Right renal cortex interstitium (tissue), 3 donors: ENCODE data around the gene OXA1L. TPM values are rescaled to one million over a fixed set of nuclear protein-coding genes. Genes with fewer than 3 reads are reported as not detected.
"Not testable (repeated sequence)": the region's sequence is repeated elsewhere in the genome, so short reads cannot be mapped to it uniquely, and the experiment has no call there.

Experiments used
- DNase-seq, 3 donors: peaks; one replicate each; pipeline ENCODE4 v3.0.0-alpha.2; 2013; ENCODE audit warnings: low read depth in 3 of 3, low spot score in 2 of 3
- polyA plus RNA-seq, 3 donors: library from polyadenylated mRNA; unstranded; fragments of 120-200 nt; gene quantifications; one replicate each; pipeline ENCODE4 v1.2.1, GENCODE V29; 2013; ENCODE audit not compliant: insufficient read length in 3 of 3

Gene OXA1L
- polyA plus RNA-seq, 3 donors = 132 to 140 (median 138) TPM

- DNase-seq = no peak
Observed at GRCh38 chr14:22797017-22797917, 30.8 kb downstream of the OXA1L start.

- DNase-seq = no peak
Observed at GRCh38 chr14:22798528-22798927, 32.0 kb downstream of the OXA1L start.

DNA sequence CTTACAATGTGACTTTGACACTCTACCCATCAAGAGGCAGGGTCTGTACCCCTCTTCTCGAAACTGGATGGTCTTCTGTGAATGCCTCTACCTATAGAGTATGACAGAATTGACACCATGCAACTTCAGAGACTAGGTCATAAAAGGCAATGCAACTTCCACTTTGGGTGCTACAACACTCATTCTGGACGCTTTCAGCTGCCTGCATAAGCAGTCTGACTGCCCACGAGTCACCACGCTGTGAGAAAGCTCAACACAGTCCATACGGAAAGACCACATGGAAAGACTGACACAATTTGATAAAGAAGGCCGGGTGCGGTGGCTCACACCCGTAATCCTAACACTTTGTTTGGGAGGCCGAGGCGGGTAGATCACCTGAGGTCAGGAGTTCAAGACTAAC, 33.9 kb downstream of the OXA1L start:
- no peak for DNase-seq

GRCh38 chr14:22801716-22802115, 35.2 kb downstream of the OXA1L start:
- DNase-seq = no peak

DNA sequence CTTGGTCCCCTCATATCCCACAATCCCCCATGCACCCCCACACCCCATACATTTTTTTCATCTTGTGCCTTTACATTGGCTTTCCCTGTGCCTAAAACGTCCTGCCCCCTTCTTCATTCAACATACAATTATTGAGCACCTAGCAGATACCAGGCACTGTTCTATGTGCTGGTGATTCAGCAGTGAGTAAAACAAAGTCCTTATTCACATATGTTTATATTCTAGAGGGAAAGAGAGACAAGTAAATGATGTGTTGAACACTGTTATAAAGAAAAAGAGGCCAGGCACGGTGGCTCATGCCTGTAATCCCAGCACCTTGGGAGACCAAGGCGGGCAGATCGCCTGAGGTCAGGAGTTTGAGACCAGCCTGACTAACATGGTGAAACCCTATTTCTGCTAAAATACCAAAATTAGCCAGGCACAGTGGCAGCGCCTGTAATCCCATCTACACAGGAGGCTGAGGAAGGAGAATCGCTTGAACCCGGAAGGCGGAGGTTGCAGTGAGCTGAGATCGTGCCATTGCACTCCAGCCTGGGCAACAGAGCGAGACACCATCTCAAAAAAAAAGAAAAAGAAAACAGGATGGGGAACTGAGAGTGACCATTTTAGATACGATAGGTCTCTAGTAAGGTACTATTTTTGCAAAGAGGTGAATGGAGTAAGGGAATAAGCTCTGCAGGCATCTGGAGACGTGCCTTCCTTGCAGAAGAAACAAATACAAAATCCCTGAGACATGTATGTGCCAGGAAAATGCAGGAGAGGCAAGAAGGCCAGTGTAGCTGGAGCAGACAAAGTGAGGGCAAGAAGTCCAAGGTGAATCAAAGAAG, 36.6 kb downstream of the OXA1L start:
- DNase-seq = no peak

DNA sequence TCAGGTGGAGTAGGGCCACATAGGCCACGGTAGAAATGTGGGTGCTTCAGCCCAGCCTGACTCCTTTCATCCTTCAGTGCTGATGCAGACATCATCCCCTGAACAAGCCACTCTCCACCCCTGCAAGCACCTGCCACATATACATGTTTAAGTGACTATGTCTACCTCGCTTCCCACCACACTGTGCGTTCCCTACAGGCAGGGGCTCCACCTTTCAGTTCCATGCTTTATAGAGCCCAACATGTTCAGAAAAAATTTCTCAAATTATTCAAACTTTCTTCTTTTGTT, 37.1 kb downstream of the OXA1L start:
- no peak for DNase-seq

GRCh38 chr14:22805235-22805634, 38.7 kb downstream of the OXA1L start:
- DNase-seq = not testable (repeated sequence)

DNA sequence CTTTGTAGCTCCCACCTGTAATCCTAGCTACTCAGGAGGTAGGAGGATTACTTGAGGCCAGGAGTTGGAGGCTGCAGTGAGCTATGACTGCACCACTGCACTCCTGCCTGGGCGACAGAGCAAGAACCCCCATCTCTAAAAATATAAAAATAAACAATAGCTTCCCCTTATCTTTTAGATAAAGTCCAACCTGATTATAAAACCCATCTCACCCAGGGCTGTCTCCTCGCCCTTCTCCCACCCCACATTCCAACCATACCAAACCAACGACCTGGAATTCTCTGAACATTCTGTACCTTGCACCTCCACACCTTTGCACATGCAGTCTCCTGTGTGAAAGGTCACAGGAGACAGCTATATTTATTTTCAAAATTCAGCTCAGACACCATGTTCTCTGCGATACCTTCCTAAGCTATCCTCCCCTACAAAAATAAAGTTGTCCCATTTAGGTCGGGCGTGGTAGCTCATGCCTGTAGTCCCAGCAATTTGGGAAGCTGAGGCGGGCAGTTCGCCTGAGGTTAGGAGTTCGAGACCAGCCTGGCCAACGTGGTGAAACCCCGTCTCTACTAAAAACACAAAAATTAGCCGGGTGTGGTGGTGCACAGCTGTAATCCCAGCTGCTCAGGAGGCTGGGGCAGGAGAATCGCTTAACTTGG, 41.1 kb downstream of the OXA1L start:
- no peak for DNase-seq

DNA sequence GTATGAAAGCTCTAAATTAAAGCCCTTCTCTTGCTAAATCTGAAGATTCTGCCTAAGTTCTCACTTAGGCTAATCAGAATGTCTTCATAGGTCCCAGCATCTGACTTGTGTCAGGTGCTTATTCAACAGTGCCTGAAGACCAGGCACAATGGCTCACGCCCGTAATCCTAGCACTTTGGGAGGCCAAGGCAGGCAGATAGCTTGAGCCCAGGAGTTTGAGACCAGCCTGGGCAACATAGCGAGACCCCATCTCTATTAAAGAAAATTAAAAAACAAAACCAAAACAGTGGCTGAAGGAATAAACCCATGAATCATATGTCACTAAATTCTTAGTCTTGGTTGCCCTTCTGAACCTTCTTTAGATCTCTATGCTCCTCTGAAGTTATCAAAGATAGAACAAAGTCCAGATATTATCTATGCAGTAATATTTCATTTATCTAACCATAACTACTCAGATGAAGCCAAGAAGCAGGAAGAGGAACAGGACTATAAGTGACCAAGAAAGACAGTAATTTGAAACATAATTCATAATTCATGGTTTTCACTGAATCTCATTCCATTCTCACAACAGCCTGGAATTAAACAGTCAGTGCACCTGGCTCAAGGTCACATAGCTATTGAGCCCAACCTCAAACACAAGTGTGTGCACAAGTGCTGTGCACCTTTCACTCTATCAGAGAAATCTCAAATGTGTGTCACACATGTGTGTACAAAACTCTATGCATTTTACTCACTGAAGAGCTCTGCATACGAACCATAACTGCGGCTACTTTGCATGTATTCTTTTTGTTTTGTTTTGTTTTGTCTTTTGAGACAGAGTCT, 42.1 kb downstream of the OXA1L start:
- no peak for DNase-seq

- DNase-seq = no peak
Observed at GRCh38 chr14:22811722-22812121, 45.2 kb downstream of the OXA1L start.

DNA sequence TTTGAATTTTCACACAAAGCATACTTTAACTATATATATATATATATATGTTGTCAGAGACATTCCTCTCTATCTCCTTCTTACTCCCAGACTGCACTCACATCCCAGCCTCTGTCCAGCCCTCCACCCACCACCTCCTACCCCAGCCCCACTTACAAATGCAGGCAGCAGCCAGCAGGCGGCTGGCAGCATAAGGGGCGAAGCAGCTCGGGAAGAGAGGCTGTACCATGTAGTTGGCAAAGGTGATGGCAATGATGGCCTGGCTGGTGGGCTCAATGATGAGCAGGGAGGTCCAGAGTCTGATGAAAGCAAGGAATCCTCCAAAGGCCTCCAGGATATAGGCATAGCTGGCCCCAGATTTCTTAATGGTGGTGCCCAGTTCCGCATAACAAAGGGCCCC, 46.3 kb downstream of the OXA1L start:
- DNase-seq = no peak

GRCh38 chr14:22813145-22813544, 46.7 kb downstream of the OXA1L start:
- DNase-seq = no peak

GRCh38 chr14:22814373-22814772, 47.9 kb downstream of the OXA1L start:
- no peak for DNase-seq

GRCh38 chr14:22814941-22815713, 48.6 kb downstream of the OXA1L start, which contains the start of gene SLC7A7:
SLC7A7 (minus strand) TSS chr14:22815435; CDS start chr14:22813398, 2,037 bp downstream.
- no peak for DNase-seq

DNA sequence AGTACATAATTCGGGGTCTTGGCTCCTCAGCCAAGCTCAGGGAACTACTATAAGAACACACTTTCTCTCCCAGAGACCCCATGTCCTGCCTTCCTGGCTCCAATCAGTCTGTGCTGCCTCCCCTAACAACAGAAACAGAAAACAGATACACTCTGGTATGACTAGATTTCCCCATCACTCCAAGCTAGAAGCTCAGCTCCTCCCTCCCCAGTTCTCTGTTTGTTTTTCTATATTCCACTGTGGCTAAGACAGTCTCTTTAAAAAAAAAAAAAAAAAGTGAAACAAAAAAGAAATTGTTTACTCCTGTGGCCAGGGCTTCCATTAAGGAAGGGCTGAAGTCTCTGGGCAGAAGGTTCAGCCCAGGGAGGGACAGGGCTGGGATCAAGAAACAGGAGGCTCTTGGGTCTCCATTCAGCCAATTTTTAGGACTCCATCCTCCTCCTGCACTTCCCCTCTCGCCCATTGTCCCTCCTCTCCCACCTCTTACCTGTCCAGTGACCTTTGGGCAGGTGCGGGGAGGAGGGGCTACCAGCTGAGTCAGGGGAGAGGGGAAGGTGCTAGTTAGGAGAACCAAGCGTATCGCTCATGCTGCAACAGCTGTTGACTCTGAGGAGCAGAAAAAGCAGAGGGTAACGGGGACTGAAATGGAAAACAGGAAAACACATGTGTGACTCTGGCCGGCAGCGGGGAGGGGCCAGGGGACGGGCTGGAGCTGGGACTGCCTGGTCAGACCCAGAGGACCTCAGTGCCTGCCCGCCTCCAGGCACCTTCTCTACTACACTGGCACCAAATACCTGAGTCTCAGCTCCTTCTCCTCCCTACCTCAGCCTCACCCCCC, 52.9 kb downstream of the OXA1L start:
- DNase-seq = no peak

DNA sequence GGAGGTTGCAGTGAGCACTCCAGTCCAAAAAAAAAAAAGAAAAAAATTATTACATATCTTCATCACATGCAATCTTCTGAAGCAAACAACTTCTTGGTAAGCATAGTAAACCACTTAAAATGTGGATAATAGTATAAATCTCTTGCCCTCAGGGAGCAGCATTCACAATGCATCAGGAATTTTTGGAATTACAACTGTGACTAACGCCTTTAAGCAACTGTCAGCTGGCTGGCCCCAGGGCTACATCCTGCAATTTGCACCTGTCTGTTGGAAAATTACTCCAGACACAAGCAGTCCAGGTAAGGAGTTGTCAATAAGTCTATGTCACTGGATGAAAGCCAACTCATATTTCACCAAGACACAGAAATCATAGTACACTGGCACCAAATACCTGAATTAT, 54.2 kb downstream of the OXA1L start:
- no peak for DNase-seq

DNA sequence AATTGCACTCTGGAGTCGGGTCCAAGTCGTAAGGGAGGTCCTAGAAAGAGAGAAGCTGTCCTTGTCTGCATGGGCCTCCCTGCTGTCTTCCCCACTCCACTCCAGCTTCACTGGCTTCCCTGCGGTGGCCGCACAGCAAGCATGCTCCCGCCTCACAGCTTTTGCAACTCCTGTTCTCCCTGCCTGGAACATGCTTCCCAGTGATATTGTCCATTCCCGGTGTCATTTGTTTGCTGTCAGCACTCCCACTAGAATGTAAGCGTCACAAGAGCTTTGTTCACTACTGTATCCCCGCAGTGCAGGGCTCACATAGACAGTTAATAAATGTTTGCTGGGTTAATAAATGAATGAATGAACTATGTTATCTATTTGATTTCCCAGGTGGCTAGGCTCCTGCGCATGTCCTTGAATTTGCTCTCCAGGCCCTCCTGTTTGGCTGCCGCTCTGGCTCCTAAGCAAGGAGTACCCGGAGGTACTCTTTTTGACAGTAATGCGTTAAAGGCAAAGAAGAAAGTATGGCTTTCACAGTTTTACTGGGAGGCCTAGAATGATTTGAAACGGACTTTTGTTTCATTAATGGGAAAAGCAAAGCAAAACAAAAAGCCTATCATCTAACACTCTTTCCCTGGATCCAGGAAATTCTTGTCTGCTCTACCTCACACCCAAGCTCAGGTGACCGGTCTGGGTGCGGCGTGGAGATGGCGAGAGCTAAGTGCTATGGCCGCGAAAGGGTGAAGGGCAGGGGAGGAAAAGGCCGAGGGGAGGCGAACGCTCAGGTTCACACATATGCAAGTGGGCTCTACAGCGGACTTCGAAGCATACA, 54.9 kb downstream of the OXA1L start:
- DNase-seq = no peak

- DNase-seq = no peak
Observed at GRCh38 chr14:22822016-22822570, 55.6 kb downstream of the OXA1L start.
